ENCODE data around the gene TOM1.
"Not testable (repeated sequence)": the region's sequence is repeated elsewhere in the genome, so short reads cannot be mapped to it uniquely, and the experiment has no call there.

TOM1 gene

GRCh38 chr22:35348026-35348590 is 48.4 kb downstream of the TOM1 start:
- no peak for DNase-seq

DNA sequence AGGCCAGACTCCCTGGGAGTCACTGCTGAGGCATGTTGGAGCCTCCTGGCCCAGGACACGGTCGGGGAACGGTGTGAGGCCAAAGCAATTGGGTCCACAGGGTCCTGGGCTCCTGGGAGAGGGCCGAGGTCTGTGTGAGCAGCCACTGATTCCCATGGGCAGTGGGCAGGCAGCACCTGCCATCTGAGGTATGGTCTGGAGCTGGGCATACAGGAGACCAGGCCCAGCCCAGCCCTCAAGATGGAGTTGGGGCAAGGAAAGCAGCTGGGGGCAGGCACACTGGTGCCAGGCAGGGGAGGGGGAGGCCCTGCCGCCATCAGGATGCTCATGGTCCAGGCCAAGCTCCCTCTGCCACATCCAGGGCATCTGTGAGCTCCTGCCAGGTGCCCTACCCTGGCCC is 49.0 kb downstream of the TOM1 start:
- no peak for DNase-seq

DNA sequence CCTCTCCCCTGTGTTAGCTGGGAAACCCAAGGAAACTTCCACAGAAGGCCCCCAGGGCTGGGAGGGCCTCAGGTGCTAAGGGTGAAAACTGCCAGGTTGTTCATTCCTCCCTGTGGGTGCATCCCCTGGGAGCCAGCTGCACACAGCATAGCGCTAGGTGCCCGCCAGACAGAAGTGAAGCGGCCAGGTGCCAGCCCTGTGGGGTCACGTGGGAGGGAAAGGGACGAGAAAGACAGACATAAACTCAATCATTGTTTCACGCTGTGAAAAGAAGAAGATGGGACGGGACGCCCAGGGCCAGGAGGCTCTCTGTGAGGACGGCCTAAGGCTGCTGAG is 49.6 kb downstream of the TOM1 start:
- DNase-seq: no peak

GRCh38 chr22:35349704-35350538 is 50.2 kb downstream of the TOM1 start:
- DNase-seq: peak; percentile 85

DNA sequence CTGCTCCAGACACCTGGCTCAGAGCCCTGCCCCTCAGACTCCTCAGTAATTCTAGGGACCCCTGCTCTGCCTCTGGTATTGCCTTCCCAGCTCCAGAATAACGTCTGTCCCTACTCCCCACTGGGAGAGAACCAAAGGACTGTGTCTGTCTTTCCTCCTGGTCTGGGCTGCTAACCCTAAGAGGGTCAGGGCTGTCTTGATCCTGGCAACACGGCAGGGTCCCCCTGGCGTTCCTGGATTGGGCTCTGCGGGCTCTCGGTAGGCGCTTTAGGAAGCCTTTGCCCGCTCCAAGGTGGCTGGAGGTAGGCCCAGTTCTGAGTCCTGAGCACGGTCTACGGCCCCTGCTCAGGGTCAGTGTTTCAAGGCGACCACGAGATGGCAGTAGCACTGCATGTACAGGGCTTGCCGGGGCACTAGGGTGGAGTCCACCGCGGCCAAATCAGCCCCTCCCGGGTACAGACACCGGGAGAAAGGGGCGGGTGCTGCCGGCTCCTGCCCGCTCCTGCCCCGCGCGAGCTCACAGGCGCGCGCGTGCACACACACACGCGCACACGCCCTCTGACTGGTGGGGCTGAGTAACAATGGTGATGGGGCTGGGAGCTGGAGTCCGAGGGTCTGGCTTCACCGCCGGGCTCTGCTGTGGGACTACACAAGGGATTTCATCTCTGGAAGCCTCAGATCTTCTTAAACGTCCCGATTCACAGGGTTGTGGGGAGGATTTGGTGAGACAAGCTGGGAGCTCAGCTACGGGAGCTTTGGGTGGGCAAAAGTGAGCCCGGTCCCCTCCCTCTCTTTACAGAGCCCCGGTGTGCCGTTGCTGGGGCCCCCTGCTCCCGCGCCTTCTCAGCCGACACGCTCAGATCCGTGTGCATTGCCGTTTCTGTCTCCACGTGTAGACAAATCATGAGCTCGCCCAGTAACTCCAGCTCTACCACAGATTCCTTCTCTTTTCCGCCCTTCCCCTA is 51.1 kb downstream of the TOM1 start:
- peak; percentile 81 for DNase-seq

GRCh38 chr22:35352214-35353111 is 52.8 kb downstream of the TOM1 start:
- no peak for DNase-seq

DNA sequence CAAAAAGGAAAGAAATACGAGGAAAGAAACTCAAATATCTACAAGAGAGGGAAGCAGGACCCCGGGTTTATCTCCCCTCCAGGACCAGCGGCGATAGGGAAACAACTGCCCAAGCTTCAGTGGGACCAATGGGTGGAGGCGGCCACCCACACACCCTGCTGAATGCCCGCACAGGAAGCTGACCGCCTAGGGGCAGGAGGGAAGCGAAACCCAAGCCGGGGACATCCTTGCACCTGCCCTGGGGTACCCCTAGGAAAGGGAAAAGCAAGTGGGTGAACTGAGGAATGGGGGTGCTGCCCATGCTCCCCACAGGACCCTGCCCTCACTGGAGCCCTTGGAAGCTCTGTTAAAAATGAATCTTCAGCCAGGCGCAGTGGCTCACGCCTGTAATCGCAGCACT is 53.6 kb downstream of the TOM1 start:
- DNase-seq: no peak

DNA sequence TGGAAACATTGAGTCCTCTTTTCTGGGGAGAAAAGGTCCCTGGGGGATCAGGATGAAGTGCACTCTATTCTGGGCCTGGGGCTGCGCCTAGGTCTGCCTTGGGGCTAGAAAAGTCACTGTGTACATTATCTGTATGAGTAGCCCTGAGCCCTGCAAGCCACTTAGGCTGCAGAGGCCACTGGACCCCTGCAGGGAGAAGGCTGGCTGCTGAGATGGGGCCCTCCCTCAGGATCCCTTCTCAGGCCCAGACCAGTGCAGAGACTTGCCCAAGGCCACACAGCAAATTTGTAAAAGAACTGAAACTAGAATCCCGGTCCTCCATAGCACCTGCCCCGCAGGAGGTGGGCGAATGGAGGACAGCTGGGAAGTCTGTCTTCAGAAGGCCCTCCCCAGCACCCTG is 54.4 kb downstream of the TOM1 start:
- no peak for DNase-seq

DNA sequence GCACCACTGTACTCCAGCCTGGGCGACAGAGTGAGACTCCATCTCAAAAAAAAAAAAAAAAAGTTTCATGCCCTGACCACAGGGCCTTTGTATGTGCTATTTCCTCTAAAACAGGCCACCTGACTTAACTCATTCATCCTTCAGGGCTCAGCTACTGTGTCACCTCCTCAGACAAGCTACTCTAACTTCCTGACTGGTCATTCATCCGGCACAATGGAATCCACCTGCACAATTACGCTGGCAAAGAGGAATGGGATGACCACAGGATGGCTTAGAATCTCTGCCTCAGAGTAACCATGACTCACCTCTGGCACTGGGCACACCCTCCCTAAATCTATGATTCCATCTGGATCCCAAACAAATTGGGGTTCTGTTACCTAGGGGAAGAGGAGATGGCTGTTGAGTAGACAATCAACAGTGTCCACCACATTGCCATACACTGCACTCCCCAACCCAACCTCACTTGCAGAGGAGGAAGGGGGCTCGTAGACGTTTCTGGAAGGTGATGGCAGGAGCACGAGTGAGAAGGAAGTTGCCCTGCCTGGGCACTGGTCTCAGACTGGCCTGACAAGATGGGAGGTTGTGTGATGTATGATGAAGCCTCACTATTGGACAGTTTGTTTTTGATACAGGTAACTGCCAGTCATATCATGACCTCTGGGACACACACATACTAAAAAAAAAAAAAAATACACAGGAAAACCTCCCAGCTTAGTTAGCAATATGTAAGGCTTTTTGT is 58.4 kb downstream of the TOM1 start:
- DNase-seq: no peak

- DNase-seq: no peak
These were observed 59.8 kb downstream of the TOM1 start for GRCh38 chr22:35359380-35360065.

DNA sequence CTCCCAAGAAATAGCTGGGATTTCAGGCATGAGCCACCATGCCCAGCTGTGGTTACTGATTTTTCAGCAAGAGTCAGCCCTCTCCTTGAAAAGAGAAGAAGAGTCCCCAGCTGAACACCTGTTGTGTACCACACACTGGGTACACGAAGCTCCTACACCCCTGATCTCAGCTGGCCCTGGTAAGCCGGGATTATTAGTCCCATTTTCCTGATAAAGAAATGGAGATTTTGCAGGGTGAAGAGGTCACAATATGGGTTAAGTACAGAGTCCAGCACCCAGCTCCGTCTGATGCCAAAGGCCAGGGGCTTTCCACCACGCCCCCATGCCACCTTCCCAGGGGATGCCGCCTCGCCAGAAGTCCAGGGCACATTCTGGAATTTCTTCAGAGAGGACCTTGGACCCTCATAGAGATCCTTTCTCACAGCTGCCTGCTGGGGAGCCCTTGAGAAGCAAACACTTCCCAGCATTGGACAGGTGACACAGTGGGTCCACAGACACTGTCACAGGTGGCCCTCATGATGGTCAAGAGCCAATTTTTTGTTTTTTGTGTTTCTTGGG is 61.4 kb downstream of the TOM1 start:
- DNase-seq: no peak

- DNase-seq: no peak
These were observed 63.9 kb downstream of the TOM1 start for GRCh38 chr22:35363566-35364086.

DNA sequence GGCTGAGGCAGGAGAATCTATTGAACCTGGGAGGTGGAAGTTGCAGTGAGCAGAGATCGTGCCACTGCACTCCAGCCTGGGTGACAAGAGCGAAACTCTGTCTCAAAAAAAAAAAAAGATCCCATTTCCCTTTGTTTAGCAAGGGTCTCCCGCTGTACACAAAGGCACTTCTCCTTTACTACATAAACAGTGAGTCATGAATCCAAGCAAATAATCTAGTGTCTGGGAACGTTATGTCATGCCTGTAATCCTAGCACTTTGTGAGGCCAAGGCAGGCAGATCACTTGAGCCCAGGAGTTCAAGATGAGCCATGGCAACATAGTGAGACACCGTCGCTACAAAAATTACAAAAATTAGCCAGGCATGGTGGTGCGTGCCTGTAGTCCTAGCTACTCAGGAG is 64.5 kb downstream of the TOM1 start:
- not testable (repeated sequence) for DNase-seq

DNA sequence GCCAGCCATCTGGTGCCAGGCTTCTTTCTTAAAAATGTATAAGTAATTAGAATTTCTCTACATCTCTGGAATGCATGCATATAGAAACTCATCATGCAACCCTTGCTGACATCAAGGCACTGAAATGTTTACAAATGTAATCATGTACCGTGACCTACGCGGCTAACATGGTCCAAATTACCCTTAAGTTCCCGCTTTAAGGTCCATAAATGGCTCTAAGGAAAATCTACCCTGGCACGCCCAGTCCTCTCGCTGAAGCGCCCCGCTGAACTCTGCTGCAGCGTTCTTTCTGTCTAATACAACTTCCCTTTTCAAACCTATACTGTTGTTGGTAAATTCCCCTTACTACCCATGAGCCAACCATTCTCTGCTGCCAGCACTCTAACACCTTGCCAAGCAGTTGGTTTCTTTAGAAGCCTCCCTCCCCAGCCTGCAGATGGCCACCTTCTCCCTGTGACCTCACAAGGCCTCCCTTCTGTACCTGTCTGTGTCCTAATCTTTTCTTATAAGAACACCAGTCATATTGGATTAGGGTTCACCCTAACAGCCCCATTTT is 67.7 kb downstream of the TOM1 start:
- DNase-seq: no peak

- DNase-seq: no peak
These were observed 68.7 kb downstream of the TOM1 start for GRCh38 chr22:35368386-35368785.

DNA sequence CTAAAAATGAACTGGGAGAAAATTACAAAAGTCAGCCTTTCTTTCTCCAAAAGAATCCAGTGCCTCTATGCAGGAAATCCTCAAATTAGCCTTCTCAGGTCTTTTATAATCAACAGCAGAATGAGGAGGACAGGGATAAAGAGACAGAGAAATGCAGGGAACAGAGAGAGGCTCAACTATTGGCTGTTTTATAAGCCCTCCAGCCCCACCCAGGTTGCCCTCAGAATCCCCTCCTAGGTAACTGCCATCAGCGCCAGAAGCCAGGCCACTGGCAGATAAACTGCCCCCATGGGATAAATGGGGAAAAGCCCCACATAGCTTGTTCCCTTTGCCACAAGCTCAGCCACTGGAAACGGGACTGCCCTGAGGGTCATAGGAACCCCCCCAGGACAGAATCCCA is 70.3 kb downstream of the TOM1 start:
- DNase-seq: peak; percentile 32

DNA sequence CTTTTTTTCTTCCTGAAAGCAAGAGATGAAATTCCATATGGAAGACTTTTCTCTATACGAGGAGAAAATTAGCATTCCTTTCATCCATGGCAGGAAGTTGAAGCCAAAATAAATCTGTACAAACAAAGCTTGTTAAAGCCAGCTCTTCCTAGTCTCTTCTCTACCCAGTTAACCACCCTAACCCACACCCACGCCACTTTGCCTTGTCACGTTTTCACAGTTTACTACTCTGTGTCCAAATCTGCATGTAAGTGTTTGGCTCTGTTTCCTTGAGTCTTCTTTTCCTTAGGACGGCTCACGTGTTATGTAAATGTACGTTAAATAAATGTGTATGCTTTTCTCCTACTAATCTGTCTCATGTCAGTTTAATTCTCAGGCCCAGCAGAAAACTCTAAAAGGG is 74.1 kb downstream of the TOM1 start:
- no peak for DNase-seq

DNA sequence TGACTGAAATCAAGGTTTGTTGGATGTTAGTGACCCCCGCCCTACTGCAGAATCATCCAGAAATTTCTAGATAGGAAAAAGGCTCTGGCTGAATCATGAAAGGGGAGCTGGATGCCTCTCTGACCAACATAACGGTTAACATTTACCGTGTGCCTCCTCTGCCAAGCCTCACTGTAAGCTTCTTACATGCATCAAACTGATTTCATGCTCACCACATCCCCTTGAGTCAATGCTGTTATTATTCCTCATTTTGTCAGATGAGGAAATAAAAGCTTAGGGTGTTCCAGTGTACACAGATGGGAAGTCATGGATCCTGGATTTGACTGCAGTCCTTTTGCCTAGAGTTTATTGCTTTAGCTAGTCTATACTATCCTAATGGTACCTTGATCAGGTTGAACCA is 75.3 kb downstream of the TOM1 start:
- DNase-seq: no peak

DNA sequence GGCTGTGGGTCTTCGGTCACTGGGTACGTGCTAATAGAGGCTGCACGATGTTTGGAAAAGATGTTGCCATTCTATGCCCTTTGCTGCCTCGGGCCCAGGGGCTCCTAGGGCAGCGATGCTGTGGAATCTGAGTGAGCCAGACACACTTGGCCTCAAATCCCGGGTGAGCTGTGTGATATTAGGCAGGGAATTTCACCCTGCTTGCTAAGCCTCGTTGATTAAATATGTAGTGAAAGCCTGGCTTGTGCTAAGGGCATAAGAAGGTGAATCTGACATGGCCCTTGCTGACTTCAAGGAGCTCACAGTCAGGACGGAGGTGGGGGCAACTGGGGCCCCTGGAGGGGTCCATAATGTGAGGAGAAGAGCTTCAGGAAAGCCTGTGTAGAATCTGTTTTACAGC is 75.8 kb downstream of the TOM1 start:
- DNase-seq: no peak

GRCh38 chr22:35376728-35377472 is 77.2 kb downstream of the TOM1 start:
- DNase-seq: no peak

Data from NCI-H524 treated with DMSO at 0.1 percent for 48 hours (cell line).